Measurements from ENCODE around the gene CHID1.

The CHID1 gene

GRCh38 chr11:837990-838307 is 72.7 kb downstream of the CHID1 start:
- no peak for DNase-seq (ENCODE audit: extremely low read depth in 1 of 2, low read depth in 1 of 2)

- DNase-seq (ENCODE audit: extremely low read depth in 1 of 2, low read depth in 1 of 2), result no peak
Measured at GRCh38 chr11:837189-837989, 73.2 kb downstream of the CHID1 start.

GRCh38 chr11:836700-837099 is 73.9 kb downstream of the CHID1 start:
- no peak for DNase-seq (ENCODE audit: extremely low read depth in 1 of 2, low read depth in 1 of 2)

- DNase-seq (ENCODE audit: extremely low read depth in 1 of 2, low read depth in 1 of 2), result no peak
Measured at GRCh38 chr11:836274-836673, 74.3 kb downstream of the CHID1 start.

GRCh38 chr11:834371-835316 is 76.0 kb downstream of the CHID1 start:
- DNase-seq (ENCODE audit: extremely low read depth in 1 of 2, low read depth in 1 of 2), result no peak

- DNase-seq (ENCODE audit: extremely low read depth in 1 of 2, low read depth in 1 of 2), result no peak
Measured at GRCh38 chr11:833849-834311, 76.7 kb downstream of the CHID1 start.

- no peak for DNase-seq (ENCODE audit: extremely low read depth in 1 of 2, low read depth in 1 of 2)
Measured at GRCh38 chr11:833114-833791, 77.4 kb downstream of the CHID1 start.

- no peak for DNase-seq (ENCODE audit: extremely low read depth in 1 of 2, low read depth in 1 of 2)
Measured at GRCh38 chr11:832529-833113, 78.0 kb downstream of the CHID1 start, which contains the start of gene CD151. Gene CD151 (plus strand): TSS chr11:832952. CDS start chr11:836070, 3,118 bp downstream.

GRCh38 chr11:831961-832528 is 78.6 kb downstream of the CHID1 start:
- no peak for DNase-seq (ENCODE audit: extremely low read depth in 1 of 2, low read depth in 1 of 2)

GRCh38 chr11:831118-831864 is 79.3 kb downstream of the CHID1 start:
- no peak for DNase-seq (ENCODE audit: extremely low read depth in 1 of 2, low read depth in 1 of 2)

- peak in 1 of 2 donors; percentile 64 for DNase-seq (ENCODE audit: extremely low read depth in 1 of 2, low read depth in 1 of 2)
Measured at GRCh38 chr11:830295-831117, 80.1 kb downstream of the CHID1 start.

- no peak for DNase-seq (ENCODE audit: extremely low read depth in 1 of 2, low read depth in 1 of 2)
Measured at GRCh38 chr11:829847-830294, 80.7 kb downstream of the CHID1 start.

- DNase-seq (ENCODE audit: extremely low read depth in 1 of 2, low read depth in 1 of 2), result no peak
Measured at GRCh38 chr11:829176-829846, 81.3 kb downstream of the CHID1 start.

- DNase-seq (ENCODE audit: extremely low read depth in 1 of 2, low read depth in 1 of 2), result no peak
Measured at GRCh38 chr11:828506-829175, 82.0 kb downstream of the CHID1 start.

GRCh38 chr11:827897-828192 is 82.8 kb downstream of the CHID1 start, which contains the start of gene CRACR2B:
Gene CRACR2B (plus strand): TSS chr11:827919. CDS start chr11:828608, 689 bp downstream.
- no peak for DNase-seq (ENCODE audit: extremely low read depth in 1 of 2, low read depth in 1 of 2)

- no peak for DNase-seq (ENCODE audit: extremely low read depth in 1 of 2, low read depth in 1 of 2)
Measured at GRCh38 chr11:827146-827896, 83.3 kb downstream of the CHID1 start.

- no peak for DNase-seq (ENCODE audit: extremely low read depth in 1 of 2, low read depth in 1 of 2)
Measured at GRCh38 chr11:826836-827145, 83.8 kb downstream of the CHID1 start.
